GM21447 (cell line): ENCODE measurements around the gene HEPACAM.

ENCODE experiments used
- ATAC-seq: cut with Tn5 transposase; IDR thresholded peaks from one replicate; pipeline ENCODE4 v1.9.1; 2021; ENCODE audit not compliant: unreplicated experiment

Gene HEPACAM

DNA sequence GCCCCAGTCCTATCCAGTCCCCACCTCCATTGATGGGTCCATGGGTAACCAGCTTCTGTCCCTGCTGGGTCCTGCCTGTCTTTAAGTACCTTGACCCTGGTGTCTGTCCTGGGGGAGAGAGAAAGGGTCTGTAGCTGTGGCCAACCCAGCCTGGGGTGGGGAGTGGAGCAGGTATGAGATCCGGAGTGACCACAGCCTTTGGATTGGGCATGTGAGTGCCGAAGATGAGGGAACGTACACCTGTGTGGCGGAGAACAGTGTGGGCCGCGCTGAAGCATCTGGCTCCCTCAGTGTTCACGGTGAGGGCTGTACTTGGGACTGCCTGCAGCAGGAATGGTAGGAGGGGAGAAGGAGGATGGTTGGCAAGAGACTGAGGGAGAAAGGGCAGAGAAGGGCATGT, 65.4 kb downstream of the HEPACAM start:
- ATAC-seq, result no peak

DNA sequence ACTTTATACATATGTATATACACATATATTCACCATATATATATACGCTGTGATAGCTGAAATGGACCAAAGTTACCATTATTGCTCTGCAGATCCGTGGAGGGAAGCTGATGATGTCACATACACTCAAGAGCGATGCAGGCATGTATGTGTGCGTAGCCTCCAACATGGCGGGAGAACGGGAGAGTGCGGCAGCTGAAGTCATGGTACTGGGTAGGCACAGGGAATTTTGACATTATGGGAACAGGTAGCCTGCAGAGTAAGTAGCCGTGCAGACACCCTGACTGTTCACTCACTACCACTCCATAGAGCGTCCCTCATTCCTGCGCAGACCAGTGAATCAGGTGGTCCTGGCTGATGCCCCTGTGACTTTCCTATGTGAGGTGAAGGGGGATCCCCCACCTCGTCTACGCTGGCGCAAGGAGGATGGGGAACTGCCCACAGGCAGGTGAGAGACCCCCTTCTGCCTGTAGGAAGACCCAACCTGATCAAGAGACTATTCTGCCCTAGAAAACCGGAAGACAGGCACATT, 65.9 kb downstream of the HEPACAM start:
- no peak for ATAC-seq

DNA sequence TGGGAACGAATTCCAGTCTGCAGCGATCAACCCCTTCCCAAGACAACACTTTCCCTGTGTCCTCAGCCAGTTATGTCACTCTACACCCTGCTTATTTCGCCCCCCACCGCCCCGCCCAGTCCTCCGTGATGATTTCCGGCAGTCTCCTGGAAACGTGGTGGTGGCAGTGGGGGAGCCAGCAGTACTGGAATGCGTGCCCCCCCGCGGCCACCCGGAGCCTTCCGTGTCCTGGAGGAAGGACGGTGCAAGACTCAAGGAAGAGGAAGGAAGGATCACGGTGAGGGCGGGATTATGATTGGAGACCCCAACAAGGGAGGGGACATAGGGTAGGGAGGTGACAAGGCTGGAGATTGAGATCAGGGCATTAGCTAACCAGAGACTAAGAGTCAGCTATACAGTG, 66.5 kb downstream of the HEPACAM start:
- ATAC-seq, result no peak
